Ovary (tissue), 3 donors: Measurements from ENCODE around the gene R3HDM2.

ENCODE experiments used
- EP300 ChIP-seq: sonication (generic); formaldehyde crosslinking; IDR thresholded peaks from one replicate; pipeline ENCODE4 v1.6.1; 2017; ENCODE audit warnings: antibody characterized with exemption
- POLR2A ChIP-seq: fragments of 450-650 bp; IDR thresholded peaks from one replicate; pipeline ENCODE4 v1.6.1; 2017; ENCODE audit warnings: antibody characterized with exemption, mild to moderate bottlenecking, moderate library complexity
- TF ChIP-seq, protein P1 (sequence below), 3 donors: fragments of 450-650 bp in 2 of 3; fragments of 200-600 bp in 1 of 3; IDR thresholded peaks; one replicate each; pipeline versions ENCODE4 v1.5.1 to v1.8.0; 2016 to 2022; ENCODE audit warnings: antibody characterized with exemption in 3 of 3, mild to moderate bottlenecking in 1 of 3
- donor health status: DM: no; HTN: no; CAD: no.

DNA sequence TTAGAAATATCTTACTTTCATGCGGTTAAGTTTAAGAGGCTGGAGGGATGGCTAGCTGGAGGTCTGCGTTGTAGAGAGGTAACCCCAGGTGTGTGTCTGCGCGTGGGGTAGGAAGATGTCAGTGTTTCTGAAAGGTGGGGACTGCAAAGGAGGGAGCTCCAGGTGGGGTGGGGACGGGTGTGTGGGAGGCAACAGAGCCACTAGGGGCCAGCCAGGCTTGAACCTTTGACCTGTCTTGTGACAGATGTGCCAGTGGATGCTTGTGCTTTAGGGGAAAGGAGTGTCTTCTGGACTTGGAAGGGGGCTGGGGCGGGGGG, 29.6 kb upstream of the R3HDM2 start:
- TF ChIP-seq, protein P1, sequence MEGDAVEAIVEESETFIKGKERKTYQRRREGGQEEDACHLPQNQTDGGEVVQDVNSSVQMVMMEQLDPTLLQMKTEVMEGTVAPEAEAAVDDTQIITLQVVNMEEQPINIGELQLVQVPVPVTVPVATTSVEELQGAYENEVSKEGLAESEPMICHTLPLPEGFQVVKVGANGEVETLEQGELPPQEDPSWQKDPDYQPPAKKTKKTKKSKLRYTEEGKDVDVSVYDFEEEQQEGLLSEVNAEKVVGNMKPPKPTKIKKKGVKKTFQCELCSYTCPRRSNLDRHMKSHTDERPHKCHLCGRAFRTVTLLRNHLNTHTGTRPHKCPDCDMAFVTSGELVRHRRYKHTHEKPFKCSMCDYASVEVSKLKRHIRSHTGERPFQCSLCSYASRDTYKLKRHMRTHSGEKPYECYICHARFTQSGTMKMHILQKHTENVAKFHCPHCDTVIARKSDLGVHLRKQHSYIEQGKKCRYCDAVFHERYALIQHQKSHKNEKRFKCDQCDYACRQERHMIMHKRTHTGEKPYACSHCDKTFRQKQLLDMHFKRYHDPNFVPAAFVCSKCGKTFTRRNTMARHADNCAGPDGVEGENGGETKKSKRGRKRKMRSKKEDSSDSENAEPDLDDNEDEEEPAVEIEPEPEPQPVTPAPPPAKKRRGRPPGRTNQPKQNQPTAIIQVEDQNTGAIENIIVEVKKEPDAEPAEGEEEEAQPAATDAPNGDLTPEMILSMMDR (IDR thresholded peaks at IDR 0.05): no peak
- TF ChIP-seq POLR2A (no peak), EP300 (no peak)
